HG03558 (cell line): Measurements from ENCODE around the gene RAP1GAP2.
"Not testable (repeated sequence)": the region's sequence is repeated elsewhere in the genome, so short reads cannot be mapped to it uniquely, and the experiment has no call there.

Experiments used
- ATAC-seq: cut with Tn5 transposase; IDR thresholded peaks from one replicate; pipeline ENCODE4 v1.9.1; 2021; ENCODE audit warnings: moderate number of reproducible peaks; ENCODE audit not compliant: unreplicated experiment; ENCODE audit errors: extremely low read depth

The RAP1GAP2 gene

DNA sequence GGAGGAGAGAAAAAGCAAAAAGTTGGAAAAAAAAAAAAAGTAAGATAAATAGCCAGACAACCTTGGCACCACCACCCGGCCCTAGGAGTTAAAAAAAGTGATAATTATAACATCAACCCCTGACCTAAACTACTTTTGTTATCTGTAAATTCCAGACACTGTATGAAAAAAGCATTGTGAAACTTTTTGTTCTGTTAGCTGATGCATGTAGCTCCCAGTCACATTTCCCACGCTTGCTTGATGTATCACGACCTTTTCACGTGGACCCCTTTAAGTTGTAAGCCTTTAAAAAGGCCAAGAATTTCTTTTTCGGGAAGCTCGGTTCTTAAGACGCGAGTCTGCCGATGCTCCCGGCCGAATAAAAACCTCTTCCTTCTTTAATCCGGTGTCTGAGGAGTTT, 10.9 kb upstream of the RAP1GAP2 start:
- not testable (repeated sequence) for ATAC-seq

DNA sequence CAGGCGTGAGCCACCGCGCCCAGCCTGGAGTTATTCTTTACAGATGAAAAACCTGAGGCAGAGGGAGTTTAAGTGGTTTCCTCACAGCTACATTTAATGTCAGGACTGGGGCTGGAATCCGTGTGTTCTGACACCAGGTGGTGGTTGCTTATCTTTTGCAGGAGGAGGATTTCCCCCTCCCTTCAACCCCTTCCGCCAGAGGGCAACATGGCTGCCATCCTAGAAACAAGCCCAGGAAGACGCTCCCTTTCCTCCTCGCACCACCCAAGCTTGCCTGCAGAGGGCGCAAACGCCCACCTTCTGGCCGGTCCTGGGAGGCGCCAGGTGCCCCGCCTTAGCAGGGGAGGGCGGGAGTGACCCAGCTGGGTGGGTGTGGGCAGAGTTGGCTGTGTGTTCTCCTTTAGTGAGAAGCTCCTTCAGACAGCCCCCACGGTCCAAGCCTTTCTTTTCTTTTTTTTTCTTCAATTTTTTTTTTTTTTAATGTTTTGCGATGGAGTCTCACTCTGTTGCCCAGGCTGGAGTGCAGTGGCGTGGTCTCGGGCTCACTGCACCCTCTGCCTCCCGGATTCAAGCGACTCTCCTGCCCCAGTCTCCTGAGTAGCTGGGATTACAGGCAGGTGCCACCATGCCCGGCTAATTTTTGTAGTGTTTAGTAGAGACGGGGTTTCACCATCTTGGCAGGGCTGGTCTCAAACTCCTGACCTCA, 9.9 kb upstream of the RAP1GAP2 start:
- ATAC-seq, result no peak

DNA sequence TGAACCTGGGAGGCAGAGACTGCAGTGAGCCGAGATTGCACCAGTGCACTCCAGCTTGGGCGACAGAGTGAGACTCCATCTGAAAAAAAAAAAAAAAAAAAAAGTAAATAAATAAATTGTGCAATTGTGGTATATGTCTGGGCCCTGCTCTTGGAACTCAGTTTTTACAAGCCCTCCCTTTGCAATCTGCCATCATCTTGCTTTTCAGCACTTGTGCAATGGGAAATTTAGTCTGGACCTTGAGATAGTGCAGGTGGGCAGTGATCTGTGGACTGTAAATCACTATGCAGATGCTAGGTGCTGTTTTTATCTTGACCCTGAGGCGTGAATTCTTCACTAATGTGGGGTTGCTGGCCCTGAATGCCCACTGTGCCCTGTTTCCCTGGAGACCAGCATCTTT, 6.5 kb upstream of the RAP1GAP2 start:
- ATAC-seq, result no peak

DNA sequence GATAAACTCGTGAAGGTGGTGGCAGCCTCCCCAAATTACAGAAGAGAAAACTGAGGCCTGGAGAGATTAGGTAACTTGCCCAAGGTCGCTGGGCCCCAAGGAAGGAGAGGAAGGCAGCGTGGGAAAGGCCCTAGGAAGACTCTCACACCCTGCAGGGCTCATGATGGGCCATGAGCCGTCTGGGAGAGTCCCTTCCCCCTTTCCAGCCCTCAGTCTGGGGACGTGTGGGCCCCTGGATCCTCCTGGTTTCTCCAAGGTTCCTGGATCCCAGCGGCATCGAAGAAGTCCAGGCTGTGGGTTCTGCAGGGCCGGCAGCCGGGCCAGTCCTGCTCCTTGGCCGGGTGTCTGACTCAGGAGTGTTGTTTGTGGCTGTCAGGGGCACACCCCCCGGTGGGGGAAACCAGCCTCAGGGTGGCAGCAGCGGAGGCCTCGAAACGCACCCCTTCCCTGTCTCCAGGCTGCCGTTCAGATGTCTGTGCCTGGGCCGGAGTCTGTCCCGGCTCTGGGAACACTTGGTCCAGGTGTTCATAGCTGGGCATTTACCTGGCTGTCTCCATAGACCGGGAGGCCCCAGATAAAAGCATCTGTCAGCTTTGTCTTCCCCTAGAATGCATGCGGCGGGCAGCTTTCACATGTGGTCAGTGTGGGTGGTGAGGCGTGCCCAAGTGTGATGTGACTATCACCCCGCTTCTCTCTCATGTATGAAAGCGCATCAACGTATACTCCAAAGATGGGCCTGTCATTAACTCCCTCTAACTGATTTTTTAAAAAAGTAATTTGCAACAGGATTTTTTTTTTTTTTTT, 3.7 kb upstream of the RAP1GAP2 start:
- ATAC-seq, result no peak

DNA sequence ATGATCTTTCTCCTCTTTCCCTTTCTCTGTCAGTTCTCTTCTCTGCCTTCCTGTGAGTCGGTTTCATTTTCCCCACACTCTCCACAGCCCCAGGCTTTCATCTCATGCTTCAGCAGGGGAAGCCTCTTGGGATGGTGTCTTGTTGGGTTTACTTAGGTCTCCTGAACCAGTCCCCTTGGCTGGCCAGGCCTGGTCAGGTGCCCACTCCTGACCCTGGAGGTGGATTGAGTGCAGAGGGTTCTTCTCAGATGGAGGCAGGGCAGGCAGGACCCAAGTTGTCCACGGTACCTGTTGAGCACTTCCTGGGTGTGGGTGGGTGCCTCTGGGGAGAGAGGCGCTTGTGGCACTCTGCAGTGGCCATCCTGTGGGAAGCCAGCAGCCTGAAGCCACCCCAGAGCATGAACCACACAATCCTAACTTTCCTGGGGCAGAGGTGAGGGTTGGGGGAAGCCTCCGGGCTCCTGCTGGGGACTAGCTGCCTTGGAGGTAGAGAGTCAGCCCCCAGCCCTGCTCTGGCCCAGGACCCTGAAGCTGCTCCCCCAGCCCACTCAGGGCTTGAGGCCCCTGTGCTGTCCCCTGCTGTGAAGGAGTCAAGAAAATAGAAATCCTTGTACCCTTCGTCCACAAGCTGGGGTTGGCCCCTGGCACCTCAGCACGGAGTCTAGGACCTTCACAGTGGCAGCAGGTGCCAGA, 2.0 kb upstream of the RAP1GAP2 start:
- no peak for ATAC-seq

DNA sequence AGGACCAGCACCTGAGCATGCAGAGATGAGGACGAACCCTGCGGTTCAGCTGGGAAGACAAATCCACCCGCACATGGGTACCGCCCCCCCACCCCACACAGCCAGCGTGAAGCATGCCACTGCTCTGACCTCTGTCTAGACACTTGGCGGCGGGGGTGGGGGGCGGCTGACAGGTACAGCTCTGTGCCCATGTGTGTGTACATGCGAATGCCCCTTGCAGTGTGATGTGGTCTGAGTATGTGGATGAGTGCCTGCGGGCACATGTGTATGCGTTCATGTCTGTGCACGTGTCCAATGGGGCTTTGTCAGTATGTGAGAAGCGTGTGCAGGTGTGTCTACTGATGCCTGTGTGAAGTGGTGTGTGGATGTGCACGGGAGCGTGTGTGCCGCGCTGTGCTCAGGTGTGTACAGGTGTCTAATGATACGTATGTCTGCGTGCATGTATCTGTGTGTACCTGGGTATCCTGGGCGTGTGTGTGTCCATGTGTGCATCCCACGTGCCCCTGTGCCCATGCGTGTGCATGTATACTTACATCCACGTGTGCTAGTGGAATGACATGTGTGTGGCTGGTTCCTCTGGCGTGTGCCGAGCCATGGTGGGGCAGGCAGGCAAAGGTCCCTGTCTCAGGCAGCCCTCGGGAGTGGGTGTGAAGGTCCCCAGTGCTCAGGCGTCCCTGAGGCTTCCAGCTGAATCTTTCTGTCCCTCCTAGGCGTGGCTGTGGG, 636 bp upstream of the RAP1GAP2 start:
- ATAC-seq, result no peak

DNA sequence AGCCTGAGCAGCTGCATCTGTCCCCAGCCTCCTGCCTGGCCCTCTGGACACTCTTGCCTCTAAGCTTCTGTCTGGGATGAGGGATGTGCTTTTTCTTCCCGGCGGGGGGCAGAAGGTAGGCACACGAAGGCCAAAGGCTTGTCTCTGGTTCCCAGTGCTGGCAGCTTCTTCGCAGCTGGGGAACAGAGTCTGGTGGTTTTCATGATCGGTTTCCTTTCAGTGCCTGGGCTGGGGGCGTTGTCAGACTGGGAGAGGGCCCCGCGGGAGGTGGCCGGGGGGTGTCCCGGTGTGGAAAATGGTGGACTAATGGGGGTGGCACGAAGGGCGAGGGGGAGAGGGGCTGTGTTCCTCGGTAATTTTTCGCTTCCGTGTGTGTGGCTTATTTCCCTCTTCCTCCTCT, 988 bp downstream of the RAP1GAP2 start:
- ATAC-seq, result no peak

DNA sequence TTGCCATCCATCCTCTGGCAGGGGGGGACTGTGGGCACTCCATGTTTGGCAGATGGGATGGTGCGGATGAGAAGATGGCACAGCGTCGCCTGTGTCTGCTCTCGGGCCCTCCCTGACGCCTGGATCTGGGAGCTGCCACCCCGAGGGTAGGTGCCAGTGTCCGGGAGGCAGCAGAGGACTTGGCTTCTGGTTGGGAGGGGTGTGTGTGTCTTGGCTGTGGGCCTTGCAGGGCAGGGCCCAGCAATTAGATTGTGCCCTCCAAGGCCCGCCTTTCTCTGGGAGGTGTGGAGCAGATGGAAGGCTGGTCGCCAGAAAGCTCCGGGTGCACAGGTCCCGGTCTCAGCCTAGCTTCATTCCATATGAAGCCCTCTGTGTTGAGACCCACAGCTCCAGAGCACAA, 1.4 kb downstream of the RAP1GAP2 start:
- no peak for ATAC-seq

DNA sequence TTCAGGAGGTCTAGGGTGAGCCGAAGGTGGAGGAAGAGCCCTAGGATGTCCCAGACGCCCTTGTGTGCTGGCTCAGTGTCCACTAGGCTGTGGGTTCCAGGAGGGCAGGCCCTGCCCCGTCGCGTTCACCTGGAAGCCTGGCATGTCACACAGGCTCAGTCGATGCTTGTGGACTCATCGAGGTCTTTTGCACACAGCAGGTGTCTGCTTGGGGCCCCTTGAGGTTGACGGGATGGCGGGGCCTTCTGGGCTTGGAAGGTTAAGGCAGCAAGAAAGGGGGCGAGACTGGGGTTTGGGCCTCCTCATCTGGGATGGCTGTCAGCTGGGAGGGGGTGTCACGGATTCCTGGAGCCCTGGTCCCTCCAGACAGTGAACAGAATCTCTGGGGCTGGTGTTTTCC, 1.9 kb downstream of the RAP1GAP2 start:
- no peak for ATAC-seq

DNA sequence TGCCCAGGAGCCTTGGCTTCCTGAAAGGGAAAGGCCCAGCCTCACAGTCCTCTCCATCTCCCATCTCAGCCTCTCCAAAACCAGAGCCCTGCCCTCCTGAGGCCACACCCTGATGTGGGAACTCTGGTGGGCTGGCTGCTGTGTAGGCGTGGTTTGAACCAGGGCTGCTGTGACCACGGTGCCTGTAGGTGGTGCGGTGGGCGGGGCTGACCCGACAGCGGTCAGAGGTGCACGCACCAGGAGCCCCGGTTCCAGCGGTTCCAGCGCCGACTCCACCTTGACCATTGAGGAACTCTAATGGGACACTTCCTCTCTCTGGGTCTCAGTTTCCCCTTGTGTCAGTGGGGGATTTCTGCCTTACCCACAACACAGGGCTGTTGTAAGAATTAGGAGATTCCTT, 2.4 kb downstream of the RAP1GAP2 start:
- ATAC-seq, result no peak

DNA sequence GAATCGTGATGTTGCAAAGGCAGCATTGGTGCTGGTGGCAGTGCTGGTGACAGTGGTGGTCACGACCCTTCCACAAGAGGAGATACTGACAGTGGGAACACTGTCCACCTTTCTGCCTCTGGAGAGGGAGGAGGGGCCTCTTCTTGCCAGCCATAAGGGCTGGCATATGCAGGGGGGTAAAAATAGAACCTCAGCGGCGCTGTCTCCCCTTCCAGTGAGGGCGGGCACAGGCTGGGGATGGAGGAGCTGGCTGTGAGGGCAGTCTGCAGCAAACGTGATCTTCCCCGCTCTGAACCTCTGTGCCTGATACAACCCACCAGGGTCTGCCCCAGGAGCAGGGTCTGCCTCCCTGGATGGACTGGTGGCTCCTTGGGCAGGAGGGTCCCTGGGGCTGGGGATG, 3.4 kb downstream of the RAP1GAP2 start:
- ATAC-seq, result no peak

DNA sequence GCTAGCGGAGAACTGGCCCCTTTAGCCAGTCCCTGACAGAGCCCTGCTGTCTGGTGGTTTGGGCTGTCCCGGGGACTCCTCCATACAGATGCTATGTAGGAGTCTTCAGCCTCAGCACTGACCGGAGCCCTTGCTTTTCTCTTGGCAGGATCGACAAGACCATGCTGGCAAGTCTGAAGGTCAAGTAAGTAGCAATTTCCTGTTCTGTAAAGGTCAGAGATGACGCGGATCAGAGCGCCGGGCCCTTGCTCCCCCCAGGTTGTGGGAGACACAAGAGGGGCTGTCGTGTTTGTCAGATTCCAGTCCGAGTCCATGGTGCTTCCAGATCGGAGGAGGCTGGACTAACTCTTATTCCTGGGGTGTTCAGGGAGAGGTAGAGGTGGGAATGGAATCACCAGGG, 4.1 kb downstream of the RAP1GAP2 start:
- ATAC-seq, result no peak

DNA sequence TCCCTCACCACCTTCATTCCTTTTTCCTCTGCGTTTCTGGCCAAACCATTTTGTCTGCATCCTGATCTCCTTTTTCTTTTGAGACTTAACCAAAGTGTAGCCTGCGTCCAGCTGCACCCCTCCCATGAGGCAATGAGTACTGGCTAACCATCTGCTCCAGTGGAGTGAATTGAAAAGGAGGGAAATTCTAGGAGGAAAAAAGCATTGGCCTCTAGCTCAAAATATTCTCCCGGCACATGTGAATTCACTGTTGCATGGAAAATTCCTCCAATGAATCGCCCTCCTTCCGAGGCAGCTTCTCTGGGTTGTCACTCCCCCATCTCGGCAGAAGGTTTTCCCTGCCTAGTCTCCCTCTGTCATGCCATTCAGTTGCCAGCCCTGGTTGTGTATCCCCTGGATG, 5.6 kb downstream of the RAP1GAP2 start:
- ATAC-seq, result no peak

DNA sequence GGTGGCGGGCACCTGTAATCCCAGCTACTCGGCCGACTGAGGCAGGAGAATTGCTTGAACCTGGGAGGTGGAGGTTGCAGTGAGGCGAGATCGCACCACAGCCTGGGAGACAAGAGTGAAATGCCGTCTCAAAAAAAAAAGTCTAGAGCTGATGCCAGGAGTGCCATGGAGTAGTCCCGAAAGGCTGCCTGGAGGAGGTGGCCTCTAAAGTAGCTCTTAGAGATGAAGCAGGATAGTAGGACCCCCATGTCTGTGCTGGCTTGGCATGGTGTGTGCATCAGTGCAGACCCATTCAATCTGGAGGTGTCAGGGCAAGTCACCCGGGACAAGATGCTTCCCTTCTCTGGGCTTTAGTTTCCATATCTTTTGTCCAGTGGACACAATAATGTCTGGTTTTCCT, 6.3 kb downstream of the RAP1GAP2 start:
- ATAC-seq, result no peak

DNA sequence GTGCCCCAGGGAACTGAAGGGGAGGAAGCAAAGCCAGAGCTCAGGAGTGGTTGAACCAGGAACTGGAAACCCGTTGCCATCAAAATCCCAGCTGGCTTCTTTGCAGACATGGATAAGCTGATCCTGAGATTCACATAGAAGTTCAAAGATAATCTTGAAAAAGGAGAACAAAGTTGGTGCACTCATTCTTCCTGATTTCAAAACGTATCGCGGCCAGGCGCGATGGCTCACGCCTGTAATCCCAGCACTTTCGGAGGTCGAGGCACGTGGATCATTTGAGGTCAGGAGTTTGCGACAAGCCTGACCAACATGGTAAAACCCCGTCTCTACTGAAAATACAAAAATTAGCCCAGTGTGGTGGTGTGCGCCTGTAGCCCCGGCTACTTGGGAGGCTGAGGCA, 7.1 kb downstream of the RAP1GAP2 start:
- no peak for ATAC-seq

DNA sequence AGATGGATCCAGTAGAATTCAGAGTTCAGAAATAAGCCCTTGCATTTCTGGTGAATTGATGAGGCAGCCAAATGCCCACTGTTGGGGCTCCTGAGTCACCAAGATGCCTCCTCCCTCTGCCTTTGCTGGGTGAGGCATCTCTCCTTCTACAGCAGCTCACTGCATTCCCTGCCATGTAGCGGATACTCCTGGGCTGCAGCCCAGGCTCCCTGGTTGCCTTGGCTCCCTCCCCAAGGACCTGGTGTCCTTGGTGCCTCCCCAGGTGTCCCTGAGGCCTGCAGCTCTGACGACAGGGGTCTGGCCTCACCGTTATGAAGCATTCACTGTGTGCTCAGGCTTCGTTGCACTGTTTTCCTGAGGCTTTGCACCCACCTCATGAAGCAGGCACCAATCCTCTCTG, 7.7 kb downstream of the RAP1GAP2 start:
- ATAC-seq, result no peak

DNA sequence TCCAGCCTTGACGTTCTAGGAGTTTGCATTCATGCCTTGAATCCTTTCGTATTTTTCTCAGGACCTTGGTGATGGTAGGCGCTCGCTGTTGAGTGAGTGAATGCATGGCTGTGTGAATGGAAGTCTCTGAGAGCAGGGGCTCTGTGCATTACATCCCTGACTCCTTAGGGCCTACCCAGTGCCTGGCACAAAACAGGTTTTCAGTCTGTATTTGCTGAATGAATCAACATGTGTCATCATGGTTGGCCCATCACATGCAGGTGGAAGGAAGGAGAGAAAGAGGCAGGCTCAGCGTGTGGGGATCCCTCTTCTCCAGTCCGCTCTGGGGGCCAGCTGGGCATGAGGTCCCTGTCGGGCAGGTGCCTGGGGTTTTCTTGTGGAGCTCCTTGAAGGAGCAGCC, 8.7 kb downstream of the RAP1GAP2 start:
- ATAC-seq, result no peak

DNA sequence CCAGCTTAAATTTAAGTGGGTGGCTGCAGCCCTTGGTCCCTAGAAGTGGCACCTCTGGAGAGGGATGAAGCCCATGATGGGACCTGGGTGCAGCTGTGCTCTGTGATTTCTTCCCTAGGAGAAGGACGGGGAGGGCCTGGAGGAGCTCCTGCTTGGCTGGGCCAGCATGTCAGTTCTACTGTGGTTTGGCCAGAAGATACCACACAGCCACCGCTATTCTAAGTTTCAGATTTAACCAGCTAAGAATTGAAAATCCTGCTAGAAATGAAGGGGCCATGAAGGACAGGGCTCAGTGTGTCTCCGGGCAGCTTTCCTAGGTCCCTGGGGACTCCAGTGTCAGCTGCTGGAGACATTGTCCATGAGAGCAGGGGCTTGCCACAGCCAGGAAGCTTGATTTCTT, 9.7 kb downstream of the RAP1GAP2 start:
- ATAC-seq, result no peak

DNA sequence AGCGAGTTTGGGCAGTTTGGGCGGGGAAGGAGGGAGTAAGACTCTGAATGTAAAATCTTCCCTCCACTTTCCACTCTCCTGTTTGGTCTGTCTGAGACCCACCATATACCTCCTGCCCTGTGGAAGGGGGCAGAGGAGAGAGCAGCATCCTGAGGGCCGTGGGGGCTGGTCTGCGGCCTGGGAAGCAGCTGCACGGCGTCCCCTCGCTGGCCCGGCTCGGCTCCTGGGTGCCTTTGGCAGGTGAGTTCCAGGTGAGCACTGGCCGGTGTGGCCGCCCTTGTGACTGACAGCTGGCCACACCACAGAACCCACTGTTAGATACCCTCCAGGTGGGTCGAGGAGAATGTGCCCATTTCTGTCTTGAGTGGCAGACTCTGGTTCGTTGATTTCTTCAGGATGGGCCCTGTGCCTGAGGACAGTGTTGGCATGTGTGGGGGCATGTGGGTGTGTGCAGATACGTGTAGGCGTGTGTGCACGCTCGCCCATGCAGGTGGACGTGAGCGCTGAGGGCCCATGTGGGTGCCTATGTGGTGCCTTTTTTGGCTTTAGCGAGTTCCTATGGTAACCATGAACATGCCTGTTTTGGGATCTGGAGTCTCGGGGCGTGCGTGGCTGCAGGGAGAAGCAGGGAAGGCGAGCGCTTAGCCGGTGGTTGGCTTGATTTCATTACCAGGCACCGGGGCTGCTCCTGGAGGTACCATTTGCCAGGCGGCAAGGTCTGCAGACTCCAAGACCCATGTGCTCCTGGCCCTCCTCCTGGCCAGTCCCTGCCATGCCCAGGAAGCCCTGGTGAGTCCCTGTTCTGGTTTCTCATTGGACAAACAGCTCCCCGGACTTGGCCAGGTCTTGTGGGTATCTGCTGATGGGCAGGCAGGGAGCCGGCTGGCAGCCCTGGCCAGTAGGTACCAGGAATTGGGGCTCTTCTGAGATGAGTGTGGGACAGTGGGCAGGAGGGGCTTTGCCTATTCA, 12.4 kb downstream of the RAP1GAP2 start:
- no peak for ATAC-seq

DNA sequence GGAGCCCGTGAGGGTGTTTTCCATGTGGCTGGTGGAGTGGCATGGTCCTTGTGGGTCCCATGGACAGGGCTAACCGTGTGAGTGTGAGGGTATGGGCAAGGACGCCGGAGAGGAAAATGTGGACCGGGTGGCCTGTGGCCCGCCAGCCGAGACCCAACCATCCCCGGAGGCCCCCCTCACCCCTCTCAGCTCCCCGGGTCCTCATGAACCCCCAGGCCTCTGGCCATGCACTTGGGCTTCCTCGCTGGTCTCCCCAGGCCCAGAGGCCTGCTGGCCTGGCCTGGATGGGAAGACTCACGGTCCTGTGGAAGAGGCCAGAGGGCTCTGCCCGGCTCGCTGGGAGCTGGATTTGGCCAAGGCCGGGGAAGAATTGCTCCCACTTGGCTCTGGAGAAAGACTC, 13.1 kb downstream of the RAP1GAP2 start:
- no peak for ATAC-seq
